Gastrocnemius medialis (tissue), 4 donors: Measurements from ENCODE around the gene CDH3. TPM values are rescaled to one million over a fixed set of nuclear protein-coding genes. Genes with fewer than 3 reads are reported as not detected.

Experiments
- ATAC-seq, 2 donors: fragments of 150-250 bp; one replicate each; pipeline ENCODE4 v1.9.1; 2016
- DNase-seq, 2 donors: peaks; one replicate each; pipeline ENCODE4 v3.0.0-alpha.2; 2019
- H3K27ac ChIP-seq, 4 donors: fragments of 200-600 bp; sonication (generic); 1 replicate in 1 of 4; 2 replicates in 3 of 4; pipeline ENCODE4 v1.5.1; 2016 to 2018; ENCODE audit warnings: mild to moderate bottlenecking in 2 of 4, moderate library complexity in 1 of 4
- H3K27me3 ChIP-seq, 3 donors: fragments of 200-600 bp; sonication (generic) in 2 of 3; 1 replicate in 1 of 3; 2 replicates in 2 of 3; pipeline versions ENCODE4 v1.5.1 to v1.6.0; 2016 to 2019; ENCODE audit warnings: mild to moderate bottlenecking in 1 of 3, moderate library complexity in 1 of 3
- H3K36me3 ChIP-seq, 2 donors: fragments of 200-600 bp; sonication (generic) in 1 of 2; one replicate each; pipeline ENCODE4 v1.5.1; 2017 to 2018
- H3K4me1 ChIP-seq, 2 donors: fragments of 200-600 bp; sonication (generic) in 1 of 2; one replicate each; pipeline ENCODE4 v1.5.1; 2016 to 2017; ENCODE audit warnings: mild to moderate bottlenecking in 2 of 2
- H3K4me3 ChIP-seq, 4 donors: fragments of 200-600 bp; sonication (generic) in 3 of 4; 1 replicate in 1 of 4; 2 replicates in 3 of 4; pipeline ENCODE4 v1.5.1; 2016 to 2019; ENCODE audit warnings: mild to moderate bottlenecking in 2 of 4
- H3K9me3 ChIP-seq, 3 donors: fragments of 200-600 bp; sonication (generic) in 2 of 3; 1 replicate in 1 of 3; 2 replicates in 2 of 3; pipeline ENCODE4 v1.5.1; 2016 to 2019
- CTCF ChIP-seq, 5 experiments: fragments of 450-650 bp in 3 of 5; fragments of 200-600 bp in 2 of 5; sonication (generic) in 2 of 5; IDR thresholded peaks in 4 of 5; conservative IDR thresholded peaks in 1 of 5; 1 replicate in 4 of 5; 2 replicates in 1 of 5; pipeline ENCODE4 v1.5.1; 2016 to 2019; ENCODE audit warnings: antibody characterized with exemption in 5 of 5, mild to moderate bottlenecking in 3 of 5, moderate library complexity in 3 of 5
- POLR2A ChIP-seq, 2 donors: fragments of 450-650 bp; IDR thresholded peaks; one replicate each; pipeline ENCODE4 v1.6.1; 2017; ENCODE audit warnings: antibody characterized with exemption in 2 of 2, mild to moderate bottlenecking in 2 of 2, moderate library complexity in 2 of 2
- in situ Hi-C, 4 donors: fragments of 200-750 bp; cut with MboI; loops; one replicate each; pipeline versions ENCODE4 v1.15.0 to v1.8.0; 2017; ENCODE audit warnings: low sequenced_read_pairs in 4 of 4
- intact Hi-C: fragments of 100-400 bp; cut with DNase I; formaldehyde crosslinking; loops from one replicate; pipeline ENCODE4 v1.15.1; 2023; ENCODE audit warnings: low total_unique reads
- total RNA-seq, 4 donors: library from RNA; depleted of rRNA; stranded (reverse); fragments of >200 nt; gene quantifications; one replicate each; pipeline versions ENCODE4 v1.1.0 to v1.2.3, GENCODE V29; 2016

CDH3 gene
- total RNA-seq, 4 donors from 2014 or later, result not detected

GRCh38 chr16:68642047-68642435, 3.1 kb upstream of the CDH3 start:
- intact Hi-C loops (no loop called here), in situ Hi-C loops (no loop called here)
- no peak overlapping the region for H3K4me3 ChIP-seq
- peaks cover 47 to 52% (median 51%) of the 10 kb centered on the region in 3 donors for H3K27me3 ChIP-seq
- TF ChIP-seq CTCF (IDR thresholded peaks at IDR 0.05 in 4 of 5, conservative IDR thresholded peaks at IDR 0.05 in 1 of 5) (no peak), POLR2A (IDR thresholded peaks at IDR 0.05) (no peak)
- no peaks in the 10 kb centered on the region for H3K4me1 ChIP-seq
- DNase-seq (no peak), ATAC-seq (no peak)
- no peaks in the 10 kb centered on the region for H3K9me3 ChIP-seq
- H3K27ac ChIP-seq, result no peak overlapping the region
- H3K36me3 ChIP-seq, result no peaks in the 10 kb centered on the region

DNA sequence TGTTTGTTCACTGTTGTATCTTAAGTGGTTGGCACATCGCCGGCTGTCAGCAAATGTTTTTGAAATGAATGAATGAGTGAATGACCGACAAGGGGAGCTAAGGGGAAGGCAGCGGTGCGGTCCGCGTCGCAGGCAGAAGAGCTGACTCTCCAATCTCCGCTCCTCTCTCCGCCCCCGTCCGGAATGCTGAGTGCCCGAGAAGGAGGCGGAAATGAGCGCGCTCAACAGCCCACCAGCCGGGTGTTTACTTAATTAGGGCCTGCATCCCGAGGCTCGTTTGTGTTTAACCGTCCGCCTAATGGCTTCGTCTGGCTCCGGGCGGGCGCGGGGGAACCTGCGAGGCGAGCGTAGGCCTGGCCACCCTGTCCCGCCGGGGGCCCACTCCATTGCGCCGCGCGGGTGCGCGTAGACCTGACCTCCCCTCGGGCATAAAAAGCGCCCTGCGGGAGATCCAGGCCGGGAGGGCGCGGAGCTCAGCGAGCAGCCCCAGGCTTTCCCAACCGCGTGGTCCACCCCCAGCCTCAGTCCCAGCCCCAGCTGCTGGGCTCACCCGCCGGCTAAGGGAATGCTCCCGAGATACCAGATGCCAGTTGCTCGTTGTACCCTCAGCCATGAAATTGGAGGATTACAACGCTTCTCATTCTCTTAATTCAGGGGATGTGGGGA, 2.5 kb upstream of the CDH3 start:
- ATAC-seq (no peak), DNase-seq (no peak)
- H3K9me3 ChIP-seq, result no peaks in the 10 kb centered on the region
- H3K4me1 ChIP-seq, result no peaks in the 10 kb centered on the region
- in situ Hi-C loops, result no loop called here
- H3K36me3 ChIP-seq, result no peaks in the 10 kb centered on the region
- H3K27me3 ChIP-seq, result peaks cover 51 to 58% (median 56%) of the 10 kb centered on the region in 3 donors
- TF ChIP-seq CTCF (IDR thresholded peaks at IDR 0.05 in 4 of 5, conservative IDR thresholded peaks at IDR 0.05 in 1 of 5) (no peak), POLR2A (IDR thresholded peaks at IDR 0.05) (no peak)
- H3K27ac ChIP-seq, result no peak overlapping the region
- H3K4me3 ChIP-seq, result no peak overlapping the region
- intact Hi-C loops, result no loop called here

DNA sequence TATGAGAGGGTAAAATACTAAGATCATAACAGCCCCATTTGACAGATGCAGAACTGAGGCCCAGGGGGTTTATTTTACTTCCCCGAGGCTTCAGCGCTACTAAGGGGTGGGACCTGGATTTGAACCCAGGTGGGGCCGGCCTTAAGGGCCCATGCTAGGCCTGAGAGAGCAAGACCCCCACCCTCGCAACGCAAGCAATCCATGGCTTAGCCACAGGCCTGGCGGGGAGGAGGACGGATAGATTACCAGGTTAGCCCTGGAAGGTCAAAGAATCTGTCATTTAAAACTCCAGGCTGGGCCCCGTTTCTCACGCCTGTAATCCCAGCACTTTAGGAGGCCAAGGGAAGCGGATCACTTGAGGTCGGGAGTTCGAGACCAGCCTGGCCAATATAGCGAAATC, 1.9 kb upstream of the CDH3 start:
- intact Hi-C loops (no loop called here), in situ Hi-C loops (no loop called here)
- DNase-seq (no peak), ATAC-seq (no peak)
- H3K9me3 ChIP-seq, result no peaks in the 10 kb centered on the region
- no peak overlapping the region for H3K4me3 ChIP-seq
- no peaks in the 10 kb centered on the region for H3K36me3 ChIP-seq
- H3K4me1 ChIP-seq, result no peaks in the 10 kb centered on the region
- H3K27ac ChIP-seq, result no peak overlapping the region
- peaks cover 58 to 64% (median 62%) of the 10 kb centered on the region in 3 donors for H3K27me3 ChIP-seq
- TF ChIP-seq POLR2A (IDR thresholded peaks at IDR 0.05), result no peak
- TF ChIP-seq CTCF (IDR thresholded peaks at IDR 0.05 in 4 of 5, conservative IDR thresholded peaks at IDR 0.05 in 1 of 5), result no peak

- H3K27ac ChIP-seq, result no peak overlapping the region
- no peaks in the 10 kb centered on the region for H3K4me1 ChIP-seq
- TF ChIP-seq CTCF (IDR thresholded peaks at IDR 0.05 in 4 of 5, conservative IDR thresholded peaks at IDR 0.05 in 1 of 5) (no peak), POLR2A (IDR thresholded peaks at IDR 0.05) (no peak)
- H3K9me3 ChIP-seq, result no peaks in the 10 kb centered on the region
- intact Hi-C loops (no loop called here), in situ Hi-C loops (no loop called here)
- H3K36me3 ChIP-seq, result no peaks in the 10 kb centered on the region
- H3K4me3 ChIP-seq, result no peak overlapping the region
- ATAC-seq (no peak), DNase-seq (no peak)
- peaks cover 62 to 70% (median 68%) of the 10 kb centered on the region in 3 donors for H3K27me3 ChIP-seq
These were observed 1.3 kb upstream of the CDH3 start for GRCh38 chr16:68643847-68644246.

- Histone ChIP-seq H3K9me3 (no peaks in the 10 kb centered on the region), H3K36me3 (no peaks in the 10 kb centered on the region), H3K4me1 (no peaks in the 10 kb centered on the region), H3K4me3 (no peak overlapping the region), H3K27me3 (peaks cover 63 to 70% (median 70%) of the 10 kb centered on the region in 3 donors), H3K27ac (no peak overlapping the region)
- intact Hi-C loops (no loop called here), in situ Hi-C loops (no loop called here)
- TF ChIP-seq POLR2A (IDR thresholded peaks at IDR 0.05) (no peak), CTCF (IDR thresholded peaks at IDR 0.05 in 4 of 5, conservative IDR thresholded peaks at IDR 0.05 in 1 of 5) (no peak)
- DNase-seq, result no peak
- ATAC-seq, result no peak
These were observed 814 bp upstream of the CDH3 start for GRCh38 chr16:68644296-68644695.
